Measurements from ENCODE around the gene HLCS. TPM values are rescaled to one million over a fixed set of nuclear protein-coding genes. Genes with fewer than 3 reads are reported as not detected.

HLCS gene
- total RNA-seq, 1 experiment from 2014 or later, result 12.7 TPM

DNA sequence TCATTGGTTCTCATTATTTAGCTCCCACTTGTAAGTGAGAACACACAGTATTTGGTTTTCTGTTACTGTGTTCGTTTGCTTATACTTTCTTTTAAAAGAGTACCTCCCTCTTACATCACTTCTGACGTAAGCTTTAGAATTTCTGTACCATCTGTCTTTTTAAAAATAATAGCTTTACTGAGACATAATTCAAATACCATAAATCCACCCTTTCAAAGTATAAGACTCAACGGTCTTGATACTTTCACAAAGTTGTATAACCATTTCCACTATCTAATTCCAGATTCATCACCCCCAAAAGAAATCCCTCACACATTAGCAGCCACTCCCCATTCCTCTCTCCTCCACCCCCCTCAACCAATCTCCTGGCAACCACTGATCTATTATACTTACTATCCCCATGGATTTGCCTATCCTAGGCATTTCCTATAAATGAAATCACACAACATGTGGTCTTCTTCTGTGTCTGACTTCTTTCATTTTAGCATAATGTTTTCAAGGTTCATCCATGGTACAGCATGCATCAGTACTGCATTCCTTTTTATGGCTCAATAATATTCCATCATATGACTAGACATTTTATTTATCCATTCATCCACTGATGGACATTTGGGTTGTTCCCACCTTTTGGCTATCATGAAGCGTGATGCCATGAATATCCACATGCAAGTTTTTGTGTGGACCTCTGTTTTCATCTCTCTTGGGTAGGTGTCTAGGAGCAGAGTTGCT lies 104.7 kb downstream of the HLCS start:
- Histone ChIP-seq H2AFZ (ENCODE audit: low read length) (no peak overlapping the region), H3K9ac (ENCODE audit: extremely low read depth, insufficient read length, low read length) (no peak overlapping the region), H2BK20ac (ENCODE audit: low read depth, low read length, poor library complexity, severe bottlenecking) (no peak overlapping the region), H4K20me1 (ENCODE audit: control insufficient read depth, insufficient read depth, insufficient read length) (no peaks in the 10 kb centered on the region), H2BK15ac (ENCODE audit: low read depth, low read length) (no peak overlapping the region), H2BK120ac (ENCODE audit: low read depth, low read length, poor library complexity, severe bottlenecking) (no peak overlapping the region), H3K27ac (ENCODE audit: insufficient read length, low read depth, low read length) (no peak overlapping the region), H2BK12ac (ENCODE audit: insufficient read length, low read depth, low read length) (no peak overlapping the region), H3K23me2 (ENCODE audit: insufficient read length, low read depth, low read length, poor library complexity, severe bottlenecking) (no peaks in the 10 kb centered on the region), H4K8ac (replicated peaks; ENCODE audit: insufficient read length, low read depth, low read length) (no peak overlapping the region), H3K4me2 (ENCODE audit: insufficient read depth, insufficient read length, low read length) (no peak overlapping the region), H3K56ac (ENCODE audit: insufficient read length, low read depth, low read length) (no peak overlapping the region), H3K79me2 (ENCODE audit: insufficient read depth, low read length) (no peaks in the 10 kb centered on the region), H3K18ac (ENCODE audit: insufficient read length, low read depth, low read length) (no peak overlapping the region), H3K27me3 (ENCODE audit: insufficient read depth, low read length) (no peaks in the 10 kb centered on the region), H4K5ac (ENCODE audit: insufficient read length, low read depth, low read length) (no peak overlapping the region), H3K23ac (ENCODE audit: insufficient read length, low read depth, low read length) (no peak overlapping the region), H4K91ac (ENCODE audit: insufficient read length, low read depth, low read length) (no peak overlapping the region), H3K9me3 (ENCODE audit: control insufficient read depth, low read depth, low read length) (no peaks in the 10 kb centered on the region), H3K4me1 (ENCODE audit: insufficient read depth, low read length) (0 out of 2 replicates have a peak, but pooled peaks cover 2% of the 10 kb centered on the region), H3K79me1 (ENCODE audit: insufficient read depth, low read depth, low read length, poor library complexity, severe bottlenecking) (no peaks in the 10 kb centered on the region), H2BK5ac (ENCODE audit: insufficient read length, low read length) (no peak overlapping the region), H3T11ph (ENCODE audit: low read length) (no peak overlapping the region), H2AK5ac (ENCODE audit: insufficient read length, low read length) (no peak overlapping the region), H3K14ac (ENCODE audit: insufficient read depth, low read length) (no peak overlapping the region), H3K4ac (ENCODE audit: low read depth, low read length) (no peak overlapping the region)
- Mint-ChIP-seq H3K9me3 (no peaks in the 10 kb centered on the region), H3K36me3 (ENCODE audit: insufficient read depth in 1 of 3, low read depth in 3 of 3) (no peaks in the 10 kb centered on the region), H3K27me3 (ENCODE audit: low read depth) (no peaks in the 10 kb centered on the region), H3K4me3 (no peak overlapping the region), H3K27ac (no peak overlapping the region), H3K4me1 (peaks cover 8 to 15% of the 10 kb centered on the region in 2 experiments)
- TF ChIP-seq, protein P1, sequence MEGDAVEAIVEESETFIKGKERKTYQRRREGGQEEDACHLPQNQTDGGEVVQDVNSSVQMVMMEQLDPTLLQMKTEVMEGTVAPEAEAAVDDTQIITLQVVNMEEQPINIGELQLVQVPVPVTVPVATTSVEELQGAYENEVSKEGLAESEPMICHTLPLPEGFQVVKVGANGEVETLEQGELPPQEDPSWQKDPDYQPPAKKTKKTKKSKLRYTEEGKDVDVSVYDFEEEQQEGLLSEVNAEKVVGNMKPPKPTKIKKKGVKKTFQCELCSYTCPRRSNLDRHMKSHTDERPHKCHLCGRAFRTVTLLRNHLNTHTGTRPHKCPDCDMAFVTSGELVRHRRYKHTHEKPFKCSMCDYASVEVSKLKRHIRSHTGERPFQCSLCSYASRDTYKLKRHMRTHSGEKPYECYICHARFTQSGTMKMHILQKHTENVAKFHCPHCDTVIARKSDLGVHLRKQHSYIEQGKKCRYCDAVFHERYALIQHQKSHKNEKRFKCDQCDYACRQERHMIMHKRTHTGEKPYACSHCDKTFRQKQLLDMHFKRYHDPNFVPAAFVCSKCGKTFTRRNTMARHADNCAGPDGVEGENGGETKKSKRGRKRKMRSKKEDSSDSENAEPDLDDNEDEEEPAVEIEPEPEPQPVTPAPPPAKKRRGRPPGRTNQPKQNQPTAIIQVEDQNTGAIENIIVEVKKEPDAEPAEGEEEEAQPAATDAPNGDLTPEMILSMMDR (conservative IDR thresholded peaks at IDR 0.05), result no peak
- WGBS (ENCODE audit: extremely low coverage, insufficient read length, low lambda C conversion rate), result no CpG with 5 or more reads among the region's 4 CpGs
- no peak for DNase-seq

Measured in H9 (cell line).